ENCODE results near the gene GPR32. TPM values are rescaled to one million over a fixed set of nuclear protein-coding genes. Genes with fewer than 3 reads are reported as not detected.

The GPR32 gene
- total and polyA plus RNA-seq, 12 donors = 16.0 TPM; not detected in 11

DNA sequence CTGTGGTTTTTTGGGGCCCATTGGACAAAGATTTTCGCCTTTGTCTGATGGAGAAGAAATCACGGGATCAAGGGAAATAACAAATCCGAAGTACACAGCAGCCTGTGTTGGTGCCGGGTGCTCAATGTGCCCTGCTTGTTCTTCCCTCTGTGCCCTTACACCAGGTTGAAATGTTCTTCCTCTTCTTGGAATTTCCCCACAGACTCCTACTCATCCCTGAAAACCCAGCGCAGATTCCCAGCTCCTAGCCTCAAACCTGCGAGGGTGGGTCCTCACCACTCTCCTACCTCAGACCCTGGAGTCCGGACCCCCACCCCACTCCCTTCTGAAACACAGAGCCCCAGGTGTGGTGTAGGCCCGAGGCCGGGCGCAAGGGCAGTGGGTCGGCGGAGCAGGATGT is 15.1 kb downstream of the GPR32 start:
- no peaks in the 10 kb centered on the region for H3K36me3 ChIP-seq (replicated peaks in 1 of 2)
- DNase-seq = no peak
- 84 to 90% (median 87%) methylated on average over 11 to 12 of the region's 12 CpGs for WGBS, 4 donors
- H3K27ac ChIP-seq = no peak overlapping the region
- no peaks in the 10 kb centered on the region for H3K4me1 ChIP-seq (replicated peaks in 1 of 2)
- intact Hi-C loops (cut with DNase I) = loop anchor here in 1 of 2 donors (10.0 kb wide), 2 partner anchors 139 to 431 kb away; no protein-coding TSS in a partner anchor
- no peaks in the 10 kb centered on the region for H3K9me3 ChIP-seq (replicated peaks in 1 of 3)
- TF ChIP-seq POLR2A (IDR thresholded peaks at IDR 0.05) = no peak
- TF ChIP-seq, protein P1, sequence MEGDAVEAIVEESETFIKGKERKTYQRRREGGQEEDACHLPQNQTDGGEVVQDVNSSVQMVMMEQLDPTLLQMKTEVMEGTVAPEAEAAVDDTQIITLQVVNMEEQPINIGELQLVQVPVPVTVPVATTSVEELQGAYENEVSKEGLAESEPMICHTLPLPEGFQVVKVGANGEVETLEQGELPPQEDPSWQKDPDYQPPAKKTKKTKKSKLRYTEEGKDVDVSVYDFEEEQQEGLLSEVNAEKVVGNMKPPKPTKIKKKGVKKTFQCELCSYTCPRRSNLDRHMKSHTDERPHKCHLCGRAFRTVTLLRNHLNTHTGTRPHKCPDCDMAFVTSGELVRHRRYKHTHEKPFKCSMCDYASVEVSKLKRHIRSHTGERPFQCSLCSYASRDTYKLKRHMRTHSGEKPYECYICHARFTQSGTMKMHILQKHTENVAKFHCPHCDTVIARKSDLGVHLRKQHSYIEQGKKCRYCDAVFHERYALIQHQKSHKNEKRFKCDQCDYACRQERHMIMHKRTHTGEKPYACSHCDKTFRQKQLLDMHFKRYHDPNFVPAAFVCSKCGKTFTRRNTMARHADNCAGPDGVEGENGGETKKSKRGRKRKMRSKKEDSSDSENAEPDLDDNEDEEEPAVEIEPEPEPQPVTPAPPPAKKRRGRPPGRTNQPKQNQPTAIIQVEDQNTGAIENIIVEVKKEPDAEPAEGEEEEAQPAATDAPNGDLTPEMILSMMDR (IDR thresholded peaks at IDR 0.05) = no peak
- H3K27me3 ChIP-seq = peaks cover 9% of the 10 kb centered on the region
- H3K4me3 ChIP-seq = no peak overlapping the region

GRCh38 chr19:50790396-50790795 is 20.1 kb downstream of the GPR32 start, which contains the start of gene ACP4:
TSS of gene ACP4 (plus strand) at chr19:50790415. CDS start at chr19:50790415, 0 bp downstream.
- H3K27me3 ChIP-seq = no peaks in the 10 kb centered on the region
- no peak within 1 kb of the TSS for H3K27ac ChIP-seq
- no peaks in the 10 kb centered on the region for H3K36me3 ChIP-seq (replicated peaks in 1 of 2)
- intact Hi-C loops (cut with DNase I) = loop anchor here in 1 of 2 donors (10.0 kb wide), 1 partner anchor 124 kb away; the partner anchor contains the start of gene KLK4
- H3K4me1 ChIP-seq (replicated peaks in 1 of 2) = no peaks in the 10 kb centered on the region
- DNase-seq = no peak
- H3K9me3 ChIP-seq (replicated peaks in 1 of 3) = no peaks in the 10 kb centered on the region
- 75 to 96% (median 84%) methylated on average over 1 to 15 of the region's 15 CpGs for WGBS, 4 donors
- no peak within 1 kb of the TSS for H3K4me3 ChIP-seq
- TF ChIP-seq, protein P1 (IDR thresholded peaks at IDR 0.05) = no peak
- TF ChIP-seq POLR2A (IDR thresholded peaks at IDR 0.05) = no peak

DNA sequence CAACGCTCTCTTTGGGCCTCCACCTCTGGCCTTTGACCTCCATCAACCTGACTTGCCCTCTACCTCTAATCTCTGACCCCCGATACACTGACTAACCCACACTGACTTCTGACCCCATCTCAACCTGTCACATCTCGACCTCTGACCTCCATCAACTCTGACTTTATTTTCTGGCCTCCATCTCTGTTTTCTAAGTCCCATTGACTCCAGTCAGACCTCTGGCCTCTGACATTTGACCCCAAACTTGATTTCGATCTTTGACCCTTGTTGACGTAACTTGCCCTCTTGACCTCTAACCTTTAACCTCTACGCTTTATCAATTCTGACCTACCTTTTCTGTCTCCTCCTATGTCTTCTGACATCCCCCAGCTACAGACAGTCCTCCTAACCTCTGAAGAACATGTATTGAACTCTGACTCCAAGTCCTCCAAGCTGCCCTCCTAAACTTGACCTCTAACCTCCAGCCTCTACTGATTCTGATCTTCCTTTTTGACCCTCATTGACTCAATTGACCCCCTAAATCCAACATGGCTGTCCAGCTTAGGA is 20.7 kb downstream of the GPR32 start:
- Histone ChIP-seq H3K27ac (no peak overlapping the region), H3K4me3 (no peak overlapping the region), H3K9me3 (replicated peaks in 1 of 3) (no peaks in the 10 kb centered on the region), H3K4me1 (replicated peaks in 1 of 2) (no peaks in the 10 kb centered on the region), H3K27me3 (no peaks in the 10 kb centered on the region), H3K36me3 (replicated peaks in 1 of 2) (no peaks in the 10 kb centered on the region)
- WGBS, 4 donors = 74 to 87% (median 84%) methylated on average over 6 of the region's 6 CpGs
- no peak for DNase-seq
- TF ChIP-seq, protein P1 (IDR thresholded peaks at IDR 0.05) = no peak
- TF ChIP-seq POLR2A (IDR thresholded peaks at IDR 0.05) = no peak
- intact Hi-C loops (cut with DNase I) = loop anchor here in 1 of 2 donors (10.0 kb wide), 1 partner anchor 124 kb away; the partner anchor contains the start of gene KLK4

- H3K9me3 ChIP-seq (replicated peaks in 1 of 3) = no peaks in the 10 kb centered on the region
- intact Hi-C loops (cut with DNase I) = loop anchor here in 1 of 2 donors (10.0 kb wide), 1 partner anchor 123 kb away; the partner anchor contains the start of gene KLK4
- no peak overlapping the region for H3K4me3 ChIP-seq
- H3K4me1 ChIP-seq (replicated peaks in 1 of 2) = no peaks in the 10 kb centered on the region
- TF ChIP-seq, protein P1 (IDR thresholded peaks at IDR 0.05) = no peak
- TF ChIP-seq POLR2A (IDR thresholded peaks at IDR 0.05) = no peak
- no peak for DNase-seq
- no peaks in the 10 kb centered on the region for H3K36me3 ChIP-seq (replicated peaks in 1 of 2)
- no peak overlapping the region for H3K27ac ChIP-seq
- no peaks in the 10 kb centered on the region for H3K27me3 ChIP-seq
- 75 to 90% (median 80%) methylated on average over 14 to 47 of the region's 47 CpGs for WGBS, 4 donors
Observed at GRCh38 chr19:50791594-50792271, 21.5 kb downstream of the GPR32 start.

Measured in adrenal gland (tissue), 12 donors.